GM20000 (cell line): Measurements from ENCODE around the gene PTPRN2.
A peak's percentile ranks its signal among the peaks of the same experiment; 100 is the strongest.

Experiments
- DNase-seq: peaks from one replicate; pipeline ENCODE4 v3.0.0; 2012; ENCODE audit warnings: low spot score
- CTCF ChIP-seq: IDR thresholded peaks from 2 replicates; pipeline ENCODE4 v1.5.1; 2012; ENCODE audit warnings: mild to moderate bottlenecking, control low read depth; ENCODE audit errors: extremely low read depth, missing control alignments

PTPRN2 gene

GRCh38 chr7:157615852-157616251 is 971.8 kb downstream of the PTPRN2 start:
- no peak for TF ChIP-seq CTCF

DNA sequence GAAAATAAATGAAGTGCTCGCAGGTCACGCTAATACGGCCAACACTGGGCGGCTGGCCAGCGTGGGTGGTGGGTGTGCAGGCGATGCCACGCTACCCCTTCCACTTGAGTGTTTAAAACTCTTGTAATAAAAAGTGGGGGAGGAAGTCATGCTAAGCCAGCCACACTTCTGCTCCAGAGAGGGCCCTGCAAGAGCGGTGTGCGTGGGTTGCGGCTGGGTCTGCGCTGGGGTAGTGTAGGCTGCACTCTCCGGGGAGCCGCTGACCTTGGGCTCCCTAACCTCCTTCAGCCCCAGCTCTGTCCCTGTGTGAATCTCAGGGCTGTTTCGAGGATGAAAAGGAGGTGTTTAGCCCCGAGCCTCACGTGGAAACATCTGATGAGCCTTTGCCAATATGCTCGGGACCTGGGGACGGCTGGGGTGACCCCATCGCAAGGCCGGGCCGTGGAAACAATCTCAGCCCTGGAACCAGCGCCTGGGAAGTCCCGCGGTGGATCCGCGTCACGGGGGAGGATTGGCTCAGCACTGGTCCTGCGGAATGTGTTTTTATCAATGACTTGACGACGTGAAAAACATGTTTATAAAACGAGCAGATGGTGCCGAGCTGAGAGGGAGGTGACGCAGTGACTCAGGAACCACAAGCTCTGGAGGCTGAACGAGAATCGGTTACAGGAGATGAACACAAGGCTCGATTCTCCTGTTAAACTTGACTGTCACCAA is 972.4 kb downstream of the PTPRN2 start:
- TF ChIP-seq CTCF, result no peak
- no peak for DNase-seq

More at GRCh38 chr7:157615852-157616251, 971.8 kb downstream of the PTPRN2 start:
- no peak for DNase-seq

DNA sequence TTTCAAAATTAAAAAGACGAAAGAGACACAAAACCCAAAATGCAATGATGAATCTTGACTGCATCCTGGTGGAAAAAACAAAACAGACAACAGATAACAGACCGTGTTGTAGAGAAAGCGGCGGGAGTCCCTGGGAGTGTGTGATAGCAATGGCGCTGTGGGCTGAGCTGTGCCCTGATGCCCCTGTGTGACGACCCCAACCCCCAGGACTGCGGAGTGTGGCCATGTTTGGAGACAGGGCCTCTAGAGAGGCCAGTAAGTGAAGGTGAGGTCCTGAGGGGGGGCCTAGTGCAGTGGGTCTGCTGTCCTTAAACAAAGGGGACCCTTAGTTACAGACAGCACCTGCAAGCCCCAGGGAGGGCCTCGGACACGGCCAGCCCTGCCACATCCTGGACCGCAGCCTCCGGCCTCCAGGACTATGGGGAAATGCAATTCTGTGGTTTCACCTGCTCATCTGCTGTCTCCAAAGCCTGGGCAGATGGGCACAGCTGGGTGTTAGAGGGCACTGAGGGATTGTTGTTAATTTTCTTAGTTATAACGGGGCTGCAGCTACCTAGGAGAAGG is 973.1 kb downstream of the PTPRN2 start:
- DNase-seq, result no peak
- no peak for TF ChIP-seq CTCF

GRCh38 chr7:157613575-157614322 is 973.9 kb downstream of the PTPRN2 start:
- no peak for DNase-seq
- no peak for TF ChIP-seq CTCF

GRCh38 chr7:157612664-157613561 is 974.7 kb downstream of the PTPRN2 start:
- TF ChIP-seq CTCF, result no peak
- peak; percentile 83 for DNase-seq

GRCh38 chr7:157612009-157612663 is 975.5 kb downstream of the PTPRN2 start:
- no peak for TF ChIP-seq CTCF
- no peak for DNase-seq
